H1 (cell line): ENCODE results near the gene PPP2R1A. TPM values are rescaled to one million over a fixed set of nuclear protein-coding genes. Genes with fewer than 3 reads are reported as not detected.

Experiments used
- CTCF ChIA-PET: fragments of 300-600 bp; sonication (Branson Sonifier 250); formaldehyde crosslinking; loops from one replicate; lab custom pipeline; 2021; ENCODE audit not compliant: partially characterized antibody; lab: Charles Lee
- POLR2A ChIA-PET: fragments of 300-600 bp; sonication (Branson Sonifier 250); formaldehyde crosslinking; loops from one replicate; lab custom pipeline; 2021; ENCODE audit warnings: inconsistent platforms; ENCODE audit not compliant: partially characterized antibody; lab: Charles Lee
- DNase-seq, 2 experiments: peaks; one replicate each; pipeline versions ENCODE4 v3.0.0 to v3.0.0-alpha.2; 2010 to 2022; ENCODE audit warnings: low spot score in 2 of 2, low read depth in 1 of 2, mixed read lengths in 1 of 2
- FAIRE-seq: peaks from 2 replicates; lab custom pipeline; 2011; peaks lifted over from hg19 to GRCh38; lab: Jason Lieb, UNC
- H2AFZ ChIP-seq: 2 replicates; pipeline ENCODE4 v1.8.1; 2012; ENCODE audit warnings: low read length, inconsistent platforms
- H2AK5ac ChIP-seq: 2 replicates; pipeline ENCODE4 v1.6.1; 2013; ENCODE audit warnings: low read depth, low read length
- H2BK120ac ChIP-seq: replicated peaks from 2 replicates; pipeline ENCODE3; 2013; ENCODE audit warnings: low read depth, low read length, inconsistent platforms
- H2BK12ac ChIP-seq: 2 replicates; pipeline ENCODE4 v1.6.1; 2013; ENCODE audit warnings: low read depth, low read length
- H2BK15ac ChIP-seq: 2 replicates; pipeline ENCODE4 v1.6.1; 2013; ENCODE audit warnings: low read length
- H2BK20ac ChIP-seq: 2 replicates; pipeline ENCODE4 v1.6.1; 2013; ENCODE audit warnings: low read length
- H2BK5ac ChIP-seq: 2 replicates; pipeline ENCODE4 v1.6.1; 2013; ENCODE audit warnings: low read depth, low read length
- H3K14ac ChIP-seq: 2 replicates; pipeline ENCODE4 v1.6.1; 2013; ENCODE audit warnings: inconsistent platforms; ENCODE audit not compliant: insufficient read length
- H3K18ac ChIP-seq: 2 replicates; pipeline ENCODE4 v1.6.1; 2013; ENCODE audit warnings: low read length; ENCODE audit errors: extremely low read depth
- H3K23ac ChIP-seq: 2 replicates; pipeline ENCODE4 v1.6.1; 2013; ENCODE audit warnings: inconsistent platforms; ENCODE audit not compliant: insufficient read length
- H3K23me2 ChIP-seq: 2 replicates; pipeline ENCODE4 v1.6.1; 2013; ENCODE audit warnings: low read depth, low read length
- H3K27ac ChIP-seq: 2 replicates; pipeline ENCODE4 v1.6.1; 2011; ENCODE audit warnings: low read depth, low read length, inconsistent platforms
- H3K27me3 ChIP-seq, 4 experiments: replicated peaks in 1 of 4; 1 replicate in 1 of 4; 2 replicates in 3 of 4; pipeline versions ENCODE4 v1.6.1 to v1.8.1; 2011 to 2013; ENCODE audit warnings: low read length in 3 of 4, mild to moderate bottlenecking in 3 of 4, inconsistent platforms in 2 of 4, mixed read lengths in 2 of 4, moderate library complexity in 1 of 4; ENCODE audit not compliant: control insufficient read depth in 3 of 4, insufficient read depth in 3 of 4; ENCODE audit errors: extremely low read depth in 1 of 4
- H3K36me3 ChIP-seq, 4 experiments: 2 replicates each; pipeline versions ENCODE4 v1.6.1 to v1.8.1; 2011 to 2013; ENCODE audit warnings: mild to moderate bottlenecking in 4 of 4, low read length in 3 of 4, moderate library complexity in 2 of 4, control low read depth in 1 of 4, inconsistent platforms in 1 of 4; ENCODE audit not compliant: insufficient read depth in 4 of 4, control insufficient read depth in 2 of 4
- H3K4ac ChIP-seq: replicated peaks from 2 replicates; pipeline ENCODE3; 2013; ENCODE audit warnings: low read length, low read depth, mixed read lengths, inconsistent platforms; ENCODE audit not compliant: insufficient read length
- H3K4me1 ChIP-seq, 4 experiments: replicated peaks in 1 of 4; 1 replicate in 1 of 4; 2 replicates in 3 of 4; pipeline versions ENCODE4 v1.6.1 to v1.8.1; 2011 to 2013; ENCODE audit warnings: low read length in 3 of 4, inconsistent platforms in 2 of 4, mixed read lengths in 1 of 4; ENCODE audit not compliant: insufficient read depth in 4 of 4, control insufficient read depth in 3 of 4
- H3K4me2 ChIP-seq, 2 experiments: 2 replicates each; pipeline versions ENCODE4 v1.6.1 to v1.8.1; 2011 to 2013; ENCODE audit warnings: low read depth in 2 of 2, low read length in 2 of 2, control low read depth in 1 of 2, inconsistent platforms in 1 of 2, mild to moderate bottlenecking in 1 of 2; ENCODE audit not compliant: insufficient read depth in 1 of 2
- H3K4me3 ChIP-seq, 4 experiments: fragments of 200-600, 300-600 bp in 1 of 4; sonication (generic), shearing (Covaris generic), sonication (Bioruptor Twin) in 1 of 4; 2 replicates each; pipeline versions ENCODE4 v1.5.1 to v1.8.1; 2011 to 2016; ENCODE audit warnings: low read length in 4 of 4, low read depth in 3 of 4, control low read depth in 2 of 4, inconsistent platforms in 2 of 4, mild to moderate bottlenecking in 2 of 4, mixed read lengths in 1 of 4, moderate library complexity in 1 of 4; ENCODE audit not compliant: insufficient read depth in 2 of 4; ENCODE audit errors: extremely low read depth in 1 of 4
- H3K56ac ChIP-seq: replicated peaks from 2 replicates; pipeline ENCODE3; 2013; ENCODE audit warnings: low read depth, mild to moderate bottlenecking, mixed read lengths, low read length, inconsistent platforms; ENCODE audit not compliant: insufficient read length
- H3K79me1 ChIP-seq: 2 replicates; pipeline ENCODE4 v1.6.1; 2013; ENCODE audit warnings: low read depth, low read length, control low read depth
- H3K79me2 ChIP-seq, 2 experiments: 2 replicates each; pipeline versions ENCODE4 v1.6.1 to v1.8.1; 2012 to 2013; ENCODE audit warnings: low read length in 2 of 2, mild to moderate bottlenecking in 2 of 2, inconsistent platforms in 1 of 2; ENCODE audit not compliant: insufficient read depth in 2 of 2, control insufficient read depth in 1 of 2
- H3K9ac ChIP-seq, 4 experiments: replicated peaks in 1 of 4; 1 replicate in 1 of 4; 2 replicates in 3 of 4; pipeline versions ENCODE4 v1.6.1 to v1.8.1; 2011 to 2013; ENCODE audit warnings: low read depth in 3 of 4, low read length in 3 of 4, control low read depth in 2 of 4, mild to moderate bottlenecking in 2 of 4, moderate library complexity in 2 of 4, inconsistent platforms in 1 of 4; ENCODE audit errors: extremely low read depth in 1 of 4
- H3K9me3 ChIP-seq, 2 experiments: 2 replicates each; pipeline versions ENCODE4 v1.6.1 to v1.8.1; 2012 to 2013; ENCODE audit warnings: mild to moderate bottlenecking in 2 of 2, moderate library complexity in 2 of 2, control low read depth in 1 of 2, inconsistent platforms in 1 of 2, low read depth in 1 of 2, low read length in 1 of 2, mixed read lengths in 1 of 2; ENCODE audit not compliant: insufficient read depth in 2 of 2
- H4K20me1 ChIP-seq, 2 experiments: replicated peaks in 1 of 2; 2 replicates each; pipeline versions ENCODE3 to v1.8.1; 2011 to 2013; ENCODE audit warnings: inconsistent platforms in 2 of 2, low read length in 2 of 2, mild to moderate bottlenecking in 1 of 2; ENCODE audit not compliant: insufficient read depth in 2 of 2, control insufficient read depth in 1 of 2
- H4K5ac ChIP-seq: 2 replicates; pipeline ENCODE4 v1.6.1; 2013; ENCODE audit warnings: low read length, low read depth, mixed read lengths, inconsistent platforms; ENCODE audit not compliant: insufficient read length
- H4K8ac ChIP-seq: 2 replicates; pipeline ENCODE4 v1.8.0; 2013; ENCODE audit warnings: mild to moderate bottlenecking, moderate library complexity, low read length, inconsistent platforms; ENCODE audit not compliant: insufficient read depth; ENCODE audit errors: extremely low read depth
- H4K91ac ChIP-seq: replicated peaks from 2 replicates; pipeline ENCODE3; 2013; ENCODE audit warnings: low read length, mixed read lengths, inconsistent platforms; ENCODE audit not compliant: insufficient read length
- ATF2 ChIP-seq: IDR thresholded peaks from 2 replicates; pipeline ENCODE4 v1.6.1; 2012; ENCODE audit warnings: low read length, inconsistent platforms
- BRCA1 ChIP-seq: IDR thresholded peaks from 2 replicates; pipeline ENCODE4 v1.6.1; 2012; ENCODE audit warnings: low read depth, low read length, improper control_type of control experiment
- CHD1 ChIP-seq: IDR thresholded peaks from 2 replicates; pipeline ENCODE4 v1.6.1; 2012; ENCODE audit warnings: low read depth, low read length, improper control_type of control experiment
- CTBP2 ChIP-seq: IDR thresholded peaks from 2 replicates; pipeline ENCODE4 v1.7.0; 2011; ENCODE audit warnings: borderline replicate concordance, mild to moderate bottlenecking, moderate library complexity, mixed read lengths, low read length; ENCODE audit not compliant: insufficient read depth, insufficient read length
- E2F6 ChIP-seq: IDR thresholded peaks from 2 replicates; pipeline ENCODE4 v1.6.1; 2012; ENCODE audit warnings: inconsistent platforms
- GTF2F1 ChIP-seq: IDR thresholded peaks from 2 replicates; pipeline ENCODE4 v1.6.1; 2012; ENCODE audit warnings: low read depth, low read length, improper control_type of control experiment, borderline replicate concordance
- MAFK ChIP-seq: IDR thresholded peaks from 2 replicates; pipeline ENCODE4 v1.6.1; 2012; ENCODE audit warnings: low read depth, mild to moderate bottlenecking, improper control_type of control experiment, low read length
- POLR2AphosphoS5 ChIP-seq: IDR thresholded peaks from 2 replicates; pipeline ENCODE4 v1.6.1; 2011; ENCODE audit warnings: low read depth, low read length
- SAP30 ChIP-seq: fragments of 300-600 bp; sonication (generic); IDR thresholded peaks from 2 replicates; pipeline ENCODE4 v1.7.1; 2012; ENCODE audit warnings: low read length, moderate library complexity, mild to moderate bottlenecking, inconsistent platforms; ENCODE audit not compliant: insufficient read depth, insufficient replicate concordance
- SIX5 ChIP-seq: IDR thresholded peaks from 2 replicates; pipeline ENCODE4 v1.6.1; 2011; ENCODE audit warnings: mild to moderate bottlenecking, low read depth, low read length
- ZNF274 ChIP-seq: IDR thresholded peaks from 2 replicates; pipeline ENCODE4 v1.7.0; 2012; ENCODE audit warnings: low read length, borderline replicate concordance; ENCODE audit errors: extremely low read depth
- WGBS, 2 experiments: shearing (Covaris generic) in 1 of 2; methylation state at CpG; one replicate each; pipeline versions ENCODE4 v1.1.6 to v1.1.7; 2013 to 2015; ENCODE audit warnings: low lambda C conversion rate in 2 of 2, mixed read lengths in 2 of 2, inconsistent platforms in 1 of 2, low coverage in 1 of 2, missing lambda C conversion rate in 1 of 2; ENCODE audit not compliant: insufficient replicate concordance in 2 of 2, insufficient coverage in 1 of 2, insufficient read length in 1 of 2; ENCODE audit errors: extremely low coverage in 1 of 2, missing lambda C conversion rate in 1 of 2; 5-methylcytosine and 5-hydroxymethylcytosine counted together
- polyA plus RNA-seq, 7 experiments: library from polyadenylated mRNA; depleted of rRNA in 3 of 7; stranded (reverse) in 5 of 7; unstranded in 2 of 7; fragments of >200 nt in 5 of 7; fragments of 200-250 nt in 2 of 7; gene quantifications; 1 replicate in 5 of 7; 2 replicates in 1 of 7; 4 replicates in 1 of 7; pipeline versions ENCODE4 v1.2.1 to v1.2.3, GENCODE V29; 2011 to 2013; ENCODE audit warnings: missing spikeins in 2 of 7, mixed read lengths in 2 of 7
- total RNA-seq: library from RNA; stranded (reverse); fragmentation: NEBNext Ultra II Directional; extraction: Animal tissue kit (Norgen Biotek cat#: 25700); gene quantifications from 2 replicates; pipeline ENCODE4 v1.2.1, GENCODE V29; 2021

The PPP2R1A gene
- total and polyA plus RNA-seq, 2 of the 8 experiments (the other 6 are each of a cell fraction or from before 2014, with no cell fraction given), result 380 to 382 TPM

- H3K23me2 ChIP-seq, result no peaks in the 10 kb centered on the region
- FAIRE-seq (no peak), DNase-seq (no peak)
- no peak overlapping the region for H4K8ac ChIP-seq
- no peak overlapping the region for H4K91ac ChIP-seq
- POLR2A ChIA-PET, result interaction anchor here (2.0 kb wide), 1 partner anchor 9 kb away, joined by 11 read pairs; no protein-coding TSS in a partner anchor
- H2BK12ac ChIP-seq, result no peak overlapping the region
- no peaks in the 10 kb centered on the region for H3K9me3 ChIP-seq
- no peak overlapping the region for H4K5ac ChIP-seq
- no peak overlapping the region for H2BK20ac ChIP-seq
- no peak overlapping the region for H3K4ac ChIP-seq
- no peak overlapping the region for H3K27ac ChIP-seq
- H3K14ac ChIP-seq, result no peak overlapping the region
- H3K4me3 ChIP-seq, result no peak overlapping the region
- no peaks in the 10 kb centered on the region; a peak in 1 of 7 replicates for H3K27me3 ChIP-seq
- H3K36me3 ChIP-seq, result peaks cover 29 to 81% (median 77%) of the 10 kb centered on the region in 4 experiments
- no peak overlapping the region for H3K9ac ChIP-seq
- no peak overlapping the region for H3K23ac ChIP-seq
- H3K4me2 ChIP-seq, result no peak overlapping the region
- H2BK5ac ChIP-seq, result no peak overlapping the region
- no peak overlapping the region for H3K18ac ChIP-seq
- peaks cover 18 to 24% of the 10 kb centered on the region in 2 experiments for H4K20me1 ChIP-seq
- CTCF ChIA-PET, result no interaction called here
- 91% methylated on average over 5 of the region's 5 CpGs; no CpG with 5 or more reads in 1 of the 2 experiments for WGBS, 2 experiments
- H2AFZ ChIP-seq, result no peak overlapping the region
- H2BK15ac ChIP-seq, result no peak overlapping the region
- peaks cover 4 to 52% of the 10 kb centered on the region in 2 experiments; a peak in 3 of 4 replicates for H3K79me2 ChIP-seq
- peaks cover 6% of the 10 kb centered on the region for H3K79me1 ChIP-seq
- H2AK5ac ChIP-seq, result no peak overlapping the region
- no peak overlapping the region for H3K56ac ChIP-seq
- no peak overlapping the region for H2BK120ac ChIP-seq
- H3K4me1 ChIP-seq, result no peaks in the 10 kb centered on the region
- TF ChIP-seq ATF2, result no peak
- TF ChIP-seq SIX5, result no peak
- no peak for TF ChIP-seq BRCA1
- TF ChIP-seq ZNF274, result no peak
- TF ChIP-seq CTBP2, result no peak
- TF ChIP-seq MAFK, result no peak
- TF ChIP-seq POLR2AphosphoS5, result no peak
- TF ChIP-seq SAP30, result no peak
- no peak for TF ChIP-seq E2F6
- TF ChIP-seq GTF2F1, result no peak
- TF ChIP-seq CHD1, result no peak
Measured at GRCh38 chr19:52206481-52206880, 16.6 kb downstream of the PPP2R1A start.
